IPS-11a (cell line): ENCODE data around the gene TRIO.
"Not testable (repeated sequence)": the region's sequence is repeated elsewhere in the genome, so short reads cannot be mapped to it uniquely, and the experiment has no call there.

ENCODE experiments used
- H3K4me3 ChIP-seq: one replicate; pipeline ENCODE4 v1.5.1; 2013; ENCODE audit warnings: low read depth, low read length, control low read depth

The TRIO gene

GRCh38 chr5:14204785-14205321 is 61.7 kb downstream of the TRIO start:
- no peak overlapping the region for H3K4me3 ChIP-seq

GRCh38 chr5:14206028-14206725 is 63.0 kb downstream of the TRIO start:
- H3K4me3 ChIP-seq, result no peak overlapping the region

- H3K4me3 ChIP-seq, result not testable (repeated sequence)
These were observed 64.3 kb downstream of the TRIO start for GRCh38 chr5:14207428-14207827.

- H3K4me3 ChIP-seq, result no peak overlapping the region
These were observed 65.2 kb downstream of the TRIO start for GRCh38 chr5:14208071-14209021.

DNA sequence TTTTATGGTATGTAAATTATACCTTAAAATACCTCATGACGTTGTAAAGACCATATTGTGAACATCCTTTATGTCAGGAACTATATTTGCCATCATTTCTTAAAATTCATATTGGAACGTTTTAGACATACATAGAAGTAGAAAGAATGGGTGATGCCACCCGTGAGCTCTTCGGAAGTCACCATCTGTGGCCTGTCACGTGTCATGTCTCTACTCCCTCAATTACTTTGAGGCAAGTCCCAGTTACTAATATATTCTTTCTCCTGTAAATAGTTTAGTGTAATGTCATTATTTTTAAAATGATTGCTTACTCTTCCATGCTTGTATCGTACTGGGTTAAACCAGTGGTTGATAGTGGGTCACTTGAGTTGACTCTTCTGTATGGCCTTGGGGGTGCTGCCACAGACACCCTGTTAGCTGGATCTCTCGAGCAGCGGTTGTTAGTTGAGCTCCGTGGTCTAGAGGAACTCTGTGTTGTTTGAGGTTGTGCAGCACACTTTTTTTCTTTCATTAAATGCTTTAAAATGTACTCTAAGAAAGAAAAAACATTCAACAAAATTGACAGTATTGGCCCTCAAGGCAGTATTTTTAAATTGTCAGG is 66.2 kb downstream of the TRIO start:
- H3K4me3 ChIP-seq, result no peak overlapping the region

DNA sequence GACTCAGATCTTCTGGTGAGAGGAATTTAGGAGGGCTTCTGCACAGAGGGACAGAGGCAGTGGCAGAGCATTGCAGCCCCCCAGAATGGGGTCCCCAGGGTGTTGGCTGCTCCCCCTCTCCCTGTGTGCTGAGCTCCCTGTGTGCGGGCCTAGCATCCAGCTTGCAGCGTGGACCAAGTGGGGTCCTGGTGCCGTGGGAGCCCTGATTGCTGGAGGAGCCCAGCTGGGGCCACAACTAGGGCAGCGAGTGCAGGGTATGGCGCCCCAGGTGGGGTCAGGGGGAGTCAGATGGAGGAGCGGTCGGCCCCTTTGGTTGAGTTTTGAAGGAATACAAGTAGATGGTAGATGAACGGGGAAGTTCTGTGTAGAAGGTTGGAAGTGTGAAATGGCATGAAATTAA is 66.7 kb downstream of the TRIO start:
- no peak overlapping the region for H3K4me3 ChIP-seq

DNA sequence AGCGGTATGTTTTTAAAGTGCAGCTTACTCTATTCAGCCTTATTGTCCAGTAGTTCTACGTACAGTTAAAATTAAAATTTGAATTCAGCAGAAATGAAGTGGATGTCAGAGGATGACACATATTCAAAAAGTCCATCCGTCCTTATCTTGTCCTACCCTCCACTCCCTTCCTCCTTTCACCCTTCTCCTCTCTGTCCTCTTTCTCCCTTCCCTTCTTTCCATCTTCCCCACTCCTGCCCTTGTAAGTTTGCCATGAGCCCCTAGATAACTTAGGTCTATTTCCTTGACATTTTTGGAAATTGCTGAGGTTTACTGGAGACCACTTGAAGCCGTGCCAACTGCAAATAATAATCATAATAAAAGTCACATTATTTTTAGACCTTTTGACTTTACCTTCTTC is 67.6 kb downstream of the TRIO start:
- no peak overlapping the region for H3K4me3 ChIP-seq

DNA sequence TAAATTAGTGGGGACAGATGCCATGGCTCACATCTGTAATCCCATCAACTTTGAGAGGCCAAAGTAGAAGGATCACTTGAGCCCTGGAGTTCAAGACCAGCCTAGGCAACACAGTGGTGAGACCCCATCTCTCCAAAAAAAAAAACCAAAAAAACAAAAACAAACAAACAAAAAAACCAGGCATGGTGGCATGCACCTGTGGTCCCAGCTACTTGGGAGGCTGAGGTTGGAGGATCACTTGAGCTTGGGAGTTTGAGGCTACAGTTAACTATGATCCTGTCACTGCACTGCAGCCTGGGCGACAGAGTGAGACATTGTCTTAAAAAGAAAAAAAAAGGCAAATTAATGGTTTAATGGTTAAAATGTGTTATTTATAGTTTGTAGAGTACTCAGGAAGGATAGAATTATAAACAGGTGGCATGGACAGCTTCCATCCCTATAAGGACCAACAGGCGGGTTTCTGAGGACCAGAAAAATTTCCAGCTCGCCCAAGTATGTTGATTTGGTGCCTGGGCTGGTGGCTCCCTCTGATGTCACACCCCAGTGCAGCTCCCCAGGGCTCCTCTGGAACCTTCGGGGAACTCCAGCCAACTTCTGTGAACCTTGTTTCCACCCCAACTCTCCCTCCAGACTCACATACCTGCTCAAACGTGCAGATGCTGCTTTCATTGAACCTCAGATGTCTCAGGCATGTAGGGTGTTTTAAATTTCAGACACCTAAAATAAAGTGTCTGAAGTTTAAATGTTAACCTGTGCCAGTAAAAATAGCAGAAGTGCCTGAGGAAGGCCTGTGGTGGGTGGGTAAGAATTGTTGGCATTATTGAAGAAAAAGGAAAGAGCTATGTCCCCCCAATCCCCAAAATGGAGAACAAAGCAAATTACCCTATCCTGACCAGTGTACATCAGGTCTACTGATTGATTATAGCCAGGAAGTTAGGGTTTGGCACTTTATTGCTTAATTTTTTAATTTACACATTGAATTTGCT is 69.0 kb downstream of the TRIO start:
- H3K4me3 ChIP-seq, result no peak overlapping the region

DNA sequence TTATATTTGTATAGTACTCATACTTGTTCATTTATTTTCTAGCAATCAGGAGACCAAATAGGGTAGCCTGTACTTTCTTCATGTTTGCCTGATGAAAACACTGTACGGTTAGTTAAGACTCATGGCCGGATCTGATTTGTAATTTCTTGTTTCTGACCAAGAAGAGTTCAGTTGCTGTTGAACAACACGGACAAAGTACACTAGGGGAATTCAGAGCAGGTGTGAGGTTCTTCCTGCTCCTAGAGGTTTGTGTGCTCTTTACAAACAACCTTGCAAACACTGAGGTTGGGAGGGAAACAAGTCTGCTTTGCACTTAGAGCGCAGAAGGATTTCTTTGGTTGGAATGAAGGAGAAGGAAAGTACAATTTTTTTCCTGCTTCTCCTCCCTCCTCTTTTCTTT is 69.7 kb downstream of the TRIO start:
- H3K4me3 ChIP-seq, result no peak overlapping the region

DNA sequence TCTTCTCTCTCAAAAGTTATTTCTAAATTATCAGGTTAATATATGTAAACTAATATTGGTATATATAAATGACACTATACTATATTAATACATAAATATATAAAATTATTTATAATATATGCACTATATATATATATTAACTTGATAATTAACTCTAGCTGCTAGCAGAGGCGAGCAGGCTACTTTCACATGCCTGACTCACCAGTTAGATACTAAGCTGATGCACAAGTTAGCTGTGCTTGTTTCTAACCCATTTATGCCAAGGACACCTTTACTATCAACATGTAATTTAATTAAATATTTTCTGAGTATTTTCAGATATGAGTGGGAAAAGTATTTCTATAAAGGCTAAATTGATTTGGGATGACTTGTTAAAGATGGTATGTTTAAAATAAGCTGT is 70.1 kb downstream of the TRIO start:
- H3K4me3 ChIP-seq, result no peak overlapping the region

GRCh38 chr5:14213813-14214585 is 70.9 kb downstream of the TRIO start:
- H3K4me3 ChIP-seq, result no peak overlapping the region

GRCh38 chr5:14215901-14216300 is 72.8 kb downstream of the TRIO start:
- H3K4me3 ChIP-seq, result no peak overlapping the region

DNA sequence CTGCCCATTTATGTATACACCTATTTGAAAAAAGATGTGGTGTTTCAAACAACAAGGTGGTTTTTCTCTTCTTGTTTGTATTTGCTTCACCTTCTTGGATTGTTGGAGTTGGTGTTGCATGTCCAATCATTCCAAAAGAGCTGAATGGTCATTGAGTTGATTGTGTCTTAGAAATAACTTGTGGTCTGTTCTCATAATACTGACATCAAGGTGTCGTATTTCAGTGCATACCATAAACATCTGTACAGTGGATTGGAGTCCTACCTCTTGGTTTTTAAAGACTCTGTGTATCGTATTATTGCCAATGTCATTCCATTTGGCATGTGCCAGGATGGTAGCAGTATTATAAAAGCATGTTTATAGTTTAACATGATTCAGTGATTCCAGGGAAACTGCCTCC is 73.2 kb downstream of the TRIO start:
- no peak overlapping the region for H3K4me3 ChIP-seq

DNA sequence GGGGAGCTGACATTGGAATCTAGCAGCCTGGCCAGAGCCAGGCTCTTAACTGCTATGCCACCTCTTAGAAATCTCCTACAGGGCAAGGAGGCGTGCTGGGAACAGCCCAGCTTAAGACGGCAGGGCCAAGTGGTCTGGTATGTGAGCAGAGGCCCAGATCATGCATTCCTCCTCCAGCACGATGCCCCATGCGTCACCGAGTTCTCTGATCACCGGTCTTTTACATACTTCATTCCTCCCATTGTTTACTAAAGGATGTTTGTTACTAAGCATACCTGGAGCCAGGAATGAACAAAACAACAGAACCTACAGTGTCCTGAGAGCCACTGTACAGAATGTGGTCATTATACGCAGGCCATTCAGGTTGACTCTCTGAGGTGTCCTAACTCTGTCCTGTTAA is 73.8 kb downstream of the TRIO start:
- no peak overlapping the region for H3K4me3 ChIP-seq

GRCh38 chr5:14217587-14217986 is 74.4 kb downstream of the TRIO start:
- H3K4me3 ChIP-seq, result no peak overlapping the region

DNA sequence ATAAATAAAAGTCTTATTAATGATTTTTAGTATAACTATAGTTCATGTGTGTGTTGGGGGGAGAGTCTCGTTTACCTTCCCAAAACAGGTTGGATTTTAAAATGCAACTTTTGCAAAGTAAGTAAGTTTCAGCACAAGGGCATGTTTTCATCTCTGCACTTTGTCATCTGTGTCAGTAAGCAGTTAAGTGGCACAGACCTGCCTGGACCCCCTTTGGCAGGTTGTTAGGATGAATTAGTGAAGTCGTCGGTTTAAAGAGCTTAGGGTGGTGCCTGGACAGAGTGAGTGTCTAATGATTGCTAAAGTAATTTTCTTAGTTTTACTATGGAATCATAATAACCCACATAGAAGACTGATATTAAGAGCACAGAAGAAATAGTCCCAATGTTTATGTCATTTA is 74.9 kb downstream of the TRIO start:
- no peak overlapping the region for H3K4me3 ChIP-seq

DNA sequence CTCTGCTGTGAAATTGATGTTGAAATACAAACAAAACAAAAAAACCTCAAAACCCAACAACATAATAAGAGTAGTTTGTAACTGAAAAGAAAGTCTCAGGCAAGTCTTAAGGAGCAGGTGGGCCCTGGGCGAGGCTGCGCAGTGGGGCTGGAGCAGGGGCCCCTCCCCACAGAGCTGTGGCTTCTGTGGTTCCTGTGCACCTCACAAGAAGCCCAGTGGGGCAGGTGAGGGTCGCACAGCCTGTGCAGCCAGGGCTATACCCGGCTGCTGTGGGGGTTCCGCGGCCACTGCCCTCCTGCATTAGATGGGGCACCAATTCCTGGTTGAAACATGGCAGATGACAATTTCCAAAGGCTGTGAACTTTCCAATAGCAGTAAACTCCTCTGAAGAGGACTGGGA is 75.3 kb downstream of the TRIO start:
- no peak overlapping the region for H3K4me3 ChIP-seq

- no peak overlapping the region for H3K4me3 ChIP-seq
These were observed 75.9 kb downstream of the TRIO start for GRCh38 chr5:14218897-14219573.
